Common myeloid progenitor, CD34-positive (primary cell): ENCODE results near the gene RGS21.

ENCODE experiments used
- CTCF ChIA-PET: fragments of 350-600 bp; sonication (Branson Sonifier 250); formaldehyde crosslinking; loops from one replicate; lab custom pipeline; 2021; ENCODE audit warnings: antibody characterized with exemption; lab: Charles Lee
- POLR2A ChIA-PET: fragments of 350-600 bp; sonication (Branson Sonifier 250); formaldehyde crosslinking; loops from one replicate; lab custom pipeline; 2021; ENCODE audit warnings: antibody characterized with exemption; lab: Charles Lee
- DNase-seq, 3 donors: peaks; one replicate each; pipeline versions ENCODE4 v3.0.0 to v3.0.0-alpha.2; 2013
- H3K27ac ChIP-seq, 2 experiments: 1 replicate in 1 of 2; 2 replicates in 1 of 2; pipeline ENCODE4 v1.7.0; 2013; ENCODE audit warnings: inconsistent platforms in 2 of 2, low read length in 2 of 2, mild to moderate bottlenecking in 2 of 2, low read depth in 1 of 2, moderate library complexity in 1 of 2; ENCODE audit not compliant: severe bottlenecking in 2 of 2, insufficient read depth in 1 of 2, poor library complexity in 1 of 2
- H3K27me3 ChIP-seq, 5 experiments: replicated peaks in 2 of 5; 1 replicate in 3 of 5; 2 replicates in 2 of 5; pipeline versions ENCODE4 v1.6.1 to v1.7.0; 2013; ENCODE audit warnings: low read length in 4 of 5, mild to moderate bottlenecking in 2 of 5, moderate library complexity in 2 of 5, inconsistent platforms in 1 of 5; ENCODE audit not compliant: insufficient read depth in 5 of 5, control insufficient read depth in 4 of 5
- H3K36me3 ChIP-seq, 4 experiments: 1 replicate in 2 of 4; 2 replicates in 2 of 4; pipeline versions ENCODE4 v1.6.1 to v1.7.0; 2013; ENCODE audit warnings: low read length in 3 of 4, control low read depth in 1 of 4, mild to moderate bottlenecking in 1 of 4; ENCODE audit not compliant: control insufficient read depth in 4 of 4, insufficient read depth in 4 of 4
- H3K4me1 ChIP-seq, 4 experiments: 1 replicate in 3 of 4; 2 replicates in 1 of 4; pipeline versions ENCODE4 v1.6.1 to v1.7.1; 2013; ENCODE audit warnings: low read length in 3 of 4, mild to moderate bottlenecking in 3 of 4, control low read depth in 1 of 4, inconsistent platforms in 1 of 4, moderate library complexity in 1 of 4; ENCODE audit not compliant: control insufficient read depth in 4 of 4, insufficient read depth in 4 of 4; ENCODE audit errors: control extremely low read depth in 1 of 4
- H3K4me3 ChIP-seq, 7 experiments: 1 replicate in 4 of 7; 2 replicates in 3 of 7; pipeline versions ENCODE4 v1.5.1 to v1.7.0; 2013; ENCODE audit warnings: mild to moderate bottlenecking in 7 of 7, low read length in 6 of 7, moderate library complexity in 6 of 7, inconsistent platforms in 2 of 7, low read depth in 2 of 7, control low read depth in 1 of 7; ENCODE audit not compliant: insufficient read depth in 4 of 7, control insufficient read depth in 1 of 7; ENCODE audit errors: extremely low read depth in 1 of 7
- H3K9me3 ChIP-seq, 5 experiments: 1 replicate in 4 of 5; 2 replicates in 1 of 5; pipeline versions ENCODE4 v1.6.1 to v1.7.1; 2013; ENCODE audit warnings: low read length in 4 of 5, mild to moderate bottlenecking in 2 of 5, inconsistent platforms in 1 of 5, low read depth in 1 of 5, moderate library complexity in 1 of 5; ENCODE audit not compliant: control insufficient read depth in 4 of 5, insufficient read depth in 2 of 5; ENCODE audit errors: control extremely low read depth in 1 of 5
- WGBS: methylation state at CpG from one replicate; pipeline ENCODE4 v1.1.5; 2013; ENCODE audit not compliant: insufficient coverage; 5-methylcytosine and 5-hydroxymethylcytosine counted together

RGS21 gene

DNA sequence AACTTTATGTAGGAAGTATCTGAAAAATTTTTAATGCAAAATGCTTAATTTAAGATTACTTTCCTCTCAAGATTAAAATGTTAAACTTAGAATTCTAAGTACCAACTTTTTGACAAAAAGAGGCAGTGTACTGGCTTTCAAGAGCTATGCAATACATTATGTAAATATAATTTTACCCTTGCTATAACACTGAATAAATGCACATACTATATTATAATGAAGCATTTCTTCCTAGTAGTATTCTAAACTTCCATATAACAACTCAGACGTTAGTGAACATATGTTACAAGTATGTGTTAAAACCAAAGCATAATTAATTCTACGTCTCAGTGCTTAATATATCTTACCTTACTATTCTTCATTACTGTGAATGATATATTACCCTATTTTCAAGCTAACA is 58.5 kb downstream of the RGS21 start:
- Histone ChIP-seq H3K4me1 (no peaks in the 10 kb centered on the region), H3K36me3 (no peaks in the 10 kb centered on the region), H3K27me3 (no peaks in the 10 kb centered on the region), H3K4me3 (no peak overlapping the region), H3K9me3 (no peaks in the 10 kb centered on the region), H3K27ac (no peak overlapping the region)
- no peak for DNase-seq
- WGBS, result no CpG with 5 or more reads among the region's 2 CpGs
- ChIA-PET CTCF (no interaction called here), POLR2A (no interaction called here)

DNA sequence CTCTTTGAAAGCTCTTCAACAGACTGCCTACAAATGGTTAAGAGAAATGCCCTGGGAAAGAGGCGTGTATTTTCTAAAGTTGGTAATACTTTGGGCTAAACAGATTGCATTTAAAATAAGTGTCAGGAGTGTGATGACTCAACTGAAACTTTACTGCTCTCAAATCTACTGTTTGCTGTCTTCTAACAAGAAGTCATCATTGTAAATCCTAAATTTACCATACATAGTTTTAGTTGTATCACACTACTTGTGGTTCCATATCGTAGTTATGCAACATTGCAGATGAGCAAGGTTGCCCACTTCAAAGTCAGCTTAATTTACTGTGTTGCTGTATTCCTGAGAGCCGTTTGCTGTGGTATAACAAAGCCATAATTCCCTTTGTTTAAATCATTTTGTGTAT is 59.6 kb downstream of the RGS21 start:
- Histone ChIP-seq H3K36me3 (no peaks in the 10 kb centered on the region), H3K9me3 (no peaks in the 10 kb centered on the region), H3K27ac (no peak overlapping the region), H3K27me3 (no peaks in the 10 kb centered on the region), H3K4me1 (no peaks in the 10 kb centered on the region), H3K4me3 (no peak overlapping the region)
- POLR2A ChIA-PET, result no interaction called here
- no CpG with 5 or more reads among the region's 3 CpGs for WGBS
- CTCF ChIA-PET, result no interaction called here
- DNase-seq, result no peak

- no peaks in the 10 kb centered on the region for H3K9me3 ChIP-seq
- CTCF ChIA-PET, result interaction anchor here (0.8 kb wide), 1 partner anchor 23 kb away, joined by 3 read pairs; no protein-coding TSS in a partner anchor
- no peak overlapping the region for H3K4me3 ChIP-seq
- H3K27ac ChIP-seq, result no peak overlapping the region
- H3K27me3 ChIP-seq, result no peaks in the 10 kb centered on the region
- no peaks in the 10 kb centered on the region for H3K36me3 ChIP-seq
- POLR2A ChIA-PET, result no interaction called here
- no peaks in the 10 kb centered on the region for H3K4me1 ChIP-seq
- no peak for DNase-seq
Observed at GRCh38 chr1:192378276-192378675, 61.5 kb downstream of the RGS21 start.

GRCh38 chr1:192378878-192379277 is 62.1 kb downstream of the RGS21 start:
- CTCF ChIA-PET, result no interaction called here
- H3K9me3 ChIP-seq, result no peaks in the 10 kb centered on the region

GRCh38 chr1:192379554-192379953 is 62.8 kb downstream of the RGS21 start:
- Histone ChIP-seq H3K27ac (no peak overlapping the region), H3K9me3 (peaks cover 0 to 1% (median 0%) of the 10 kb centered on the region in 5 experiments), H3K4me1 (no peaks in the 10 kb centered on the region), H3K27me3 (no peaks in the 10 kb centered on the region), H3K4me3 (no peak overlapping the region), H3K36me3 (no peaks in the 10 kb centered on the region)
- POLR2A ChIA-PET, result no interaction called here
- CTCF ChIA-PET, result no interaction called here
- no peak for DNase-seq
- no CpG with 5 or more reads among the region's 2 CpGs for WGBS

More at GRCh38 chr1:192378878-192379277, 62.1 kb downstream of the RGS21 start:
- Histone ChIP-seq H3K27ac (no peak overlapping the region), H3K36me3 (no peaks in the 10 kb centered on the region), H3K4me3 (no peak overlapping the region), H3K27me3 (no peaks in the 10 kb centered on the region), H3K4me1 (no peaks in the 10 kb centered on the region)
- POLR2A ChIA-PET, result no interaction called here
- DNase-seq, result no peak

DNA sequence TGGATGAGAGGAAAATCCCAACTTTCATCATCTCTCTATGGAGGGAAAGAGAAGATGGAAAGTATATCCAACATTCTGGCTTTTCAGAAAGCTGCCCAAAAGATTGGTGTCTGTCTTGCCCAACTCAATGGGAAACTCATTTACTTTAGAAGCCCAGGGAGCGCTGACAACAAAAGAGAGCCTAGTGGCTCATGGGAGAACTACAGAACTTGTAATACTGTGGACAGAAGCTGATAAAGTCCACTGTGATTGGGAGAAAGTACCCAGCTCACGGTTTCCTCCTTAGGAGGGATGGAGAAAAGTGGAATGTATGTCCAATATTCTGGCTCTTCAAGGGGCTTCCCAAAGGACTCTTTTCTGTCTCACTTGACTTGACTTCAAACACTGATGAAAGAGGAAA is 66.0 kb downstream of the RGS21 start:
- Histone ChIP-seq H3K36me3 (no peaks in the 10 kb centered on the region), H3K9me3 (peaks cover 0 to 3% (median 0%) of the 10 kb centered on the region in 5 experiments), H3K4me1 (no peaks in the 10 kb centered on the region), H3K4me3 (no peak overlapping the region), H3K27ac (no peak overlapping the region), H3K27me3 (no peaks in the 10 kb centered on the region)
- DNase-seq, result no peak
- no CpG with 5 or more reads among the region's 2 CpGs for WGBS
- CTCF ChIA-PET, result no interaction called here
- POLR2A ChIA-PET, result no interaction called here

DNA sequence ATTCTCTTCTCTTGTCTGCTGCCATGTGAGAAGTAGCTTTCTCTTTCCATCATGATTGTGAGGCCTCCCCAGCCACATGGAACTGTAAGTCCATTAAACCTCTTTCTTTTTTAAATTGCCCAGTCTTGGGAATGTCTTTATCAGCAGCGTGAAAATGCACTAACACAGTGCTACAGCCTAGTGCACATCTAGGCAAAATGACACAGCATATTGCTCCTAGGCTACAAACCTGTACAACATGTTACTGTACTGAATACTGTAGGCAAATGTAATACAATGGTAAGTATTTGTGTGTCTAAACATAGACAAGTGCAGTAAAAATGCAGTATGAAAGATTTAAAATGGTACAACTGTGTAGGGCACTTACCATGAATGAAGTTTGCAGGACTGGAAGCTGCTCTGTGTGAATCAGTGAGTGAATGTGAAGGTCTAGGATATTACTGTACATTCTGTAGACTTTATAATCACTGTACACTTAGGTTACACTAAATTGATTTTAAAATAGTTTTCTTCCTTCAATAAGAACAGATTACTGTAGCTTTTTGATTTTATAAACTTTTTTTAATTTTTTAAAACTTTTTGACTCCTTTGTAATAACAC is 69.4 kb downstream of the RGS21 start:
- no CpG with 5 or more reads among the region's 1 CpG for WGBS
- Histone ChIP-seq H3K27ac (no peak overlapping the region), H3K9me3 (peaks cover 0 to 3% (median 0%) of the 10 kb centered on the region in 5 experiments), H3K4me1 (peaks cover 0 to 8% (median under 1%) of the 10 kb centered on the region in 4 experiments), H3K36me3 (no peaks in the 10 kb centered on the region), H3K27me3 (no peaks in the 10 kb centered on the region), H3K4me3 (no peak overlapping the region)
- POLR2A ChIA-PET, result no interaction called here
- DNase-seq, result no peak
- CTCF ChIA-PET, result interaction anchor here (0.5 kb wide), 1 partner anchor 41 kb away, joined by 3 read pairs; no protein-coding TSS in a partner anchor
